DMS153 (cell line): ENCODE data around the gene ZNF2.
A peak's percentile ranks its signal among the peaks of the same experiment; 100 is the strongest.

Source experiments
- DNase-seq: peaks from one replicate; lab custom pipeline; 2025; lab: John Stamatoyannopoulos, UW

Gene ZNF2

DNA sequence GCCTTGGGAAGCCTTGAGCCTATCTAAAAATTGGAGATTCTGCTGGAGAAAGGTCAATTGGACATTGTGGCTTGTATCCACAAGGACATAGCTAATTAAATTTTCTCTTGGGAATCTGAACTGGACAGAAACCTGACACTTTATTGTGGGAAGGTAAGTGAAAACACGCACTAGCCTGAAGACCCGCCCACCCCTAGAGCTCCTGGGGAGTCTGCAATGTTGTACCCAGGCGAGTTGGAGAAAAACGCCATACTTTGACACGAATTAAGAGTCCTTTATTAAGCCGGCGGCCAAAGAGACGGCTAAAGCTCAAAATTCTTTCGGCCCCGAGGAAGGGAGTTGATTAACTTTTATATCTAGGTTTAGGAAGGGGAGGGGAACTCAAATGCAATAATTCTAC is 40.5 kb downstream of the ZNF2 start:
- no peak for DNase-seq

DNA sequence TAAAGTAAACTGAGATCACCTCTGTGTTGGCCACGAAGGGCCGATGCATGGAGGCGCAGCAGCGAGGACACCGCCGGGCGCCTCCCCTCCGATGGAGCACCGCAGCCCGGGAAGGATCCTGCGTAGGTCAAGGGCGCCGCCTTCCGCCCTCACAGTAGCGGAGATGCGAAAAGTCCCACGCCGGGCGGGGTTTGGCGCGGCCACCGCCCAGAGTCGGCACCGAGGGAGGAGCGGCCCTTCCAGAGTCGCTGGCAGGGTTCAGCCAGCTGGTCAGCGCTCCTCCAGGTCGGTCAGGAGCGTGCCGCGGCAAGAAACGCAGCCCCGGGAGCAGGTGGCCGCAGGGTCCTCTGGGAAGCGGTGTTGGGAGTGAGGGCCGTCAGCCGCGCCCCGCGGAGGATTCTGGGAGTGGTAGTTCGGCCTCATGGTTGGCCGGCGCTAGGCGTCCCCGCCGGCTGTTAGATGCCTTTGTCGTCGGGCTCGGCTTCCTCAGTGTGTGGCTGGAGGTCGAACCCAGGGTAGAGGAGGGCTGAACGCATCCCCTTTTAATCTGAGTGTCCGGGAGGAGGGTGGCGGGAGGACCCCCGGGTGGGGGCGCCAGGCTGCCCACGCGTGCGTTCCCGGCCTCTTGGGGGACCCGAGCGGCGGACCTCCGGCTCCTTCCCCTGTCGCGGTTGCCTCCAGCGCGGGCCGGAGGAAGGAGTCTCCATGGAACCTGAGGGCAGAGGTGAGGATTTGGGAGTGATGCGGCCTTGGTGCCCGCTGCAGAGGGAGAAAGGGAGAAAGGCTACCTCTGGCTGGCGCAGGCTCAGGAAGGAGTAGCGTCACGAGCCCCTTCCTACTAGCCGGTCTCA is 41.7 kb downstream of the ZNF2 start, which contains the start of gene ZNF892:
ZNF892 (plus strand) TSS at position 411 of the 851 bp plus-strand sequence; CDS start at position 706, 295 bp downstream.
- DNase-seq, result peak; percentile 82

DNA sequence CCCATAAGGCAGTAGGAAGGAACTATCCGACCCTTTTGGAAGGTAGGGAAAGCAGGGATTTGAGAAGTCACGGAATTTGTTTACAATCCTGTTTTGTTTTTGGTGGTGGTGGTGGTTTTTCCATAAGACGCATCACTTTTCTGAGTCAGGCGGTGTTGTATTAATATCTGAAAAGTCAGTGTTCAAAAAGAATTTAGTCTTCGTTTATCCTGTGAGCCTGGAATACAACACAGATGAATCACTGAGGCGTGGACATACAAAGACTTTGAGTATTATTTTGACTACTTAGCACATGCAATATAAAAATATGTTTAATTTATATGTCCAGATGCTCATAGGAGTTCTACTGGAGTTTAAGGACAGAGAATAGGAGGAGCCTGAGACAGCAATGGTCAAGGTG is 42.5 kb downstream of the ZNF2 start:
- DNase-seq, result no peak

DNA sequence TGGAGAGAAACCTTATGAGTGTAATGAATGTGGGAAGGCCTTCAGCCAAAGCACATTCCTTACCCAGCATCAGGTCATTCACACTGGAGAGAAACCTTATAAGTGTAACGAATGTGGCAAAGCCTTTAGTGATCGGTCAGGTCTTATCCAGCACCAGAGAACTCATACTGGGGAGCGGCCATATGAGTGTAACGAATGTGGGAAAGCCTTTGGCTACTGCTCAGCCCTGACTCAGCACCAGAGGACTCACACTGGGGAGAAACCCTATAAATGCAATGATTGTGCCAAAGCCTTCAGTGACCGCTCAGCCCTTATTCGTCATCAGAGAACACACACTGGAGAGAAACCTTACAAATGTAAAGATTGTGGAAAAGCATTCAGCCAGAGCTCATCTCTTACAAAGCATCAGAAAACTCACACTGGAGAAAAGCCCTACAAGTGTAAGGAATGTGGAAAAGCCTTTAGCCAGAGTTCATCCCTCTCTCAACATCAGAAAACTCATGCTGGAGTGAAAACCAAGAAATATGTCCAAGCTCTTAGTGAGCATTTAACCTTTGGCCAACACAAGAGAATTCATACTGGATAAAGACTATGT is 49.5 kb downstream of the ZNF2 start:
- DNase-seq, result no peak

- no peak for DNase-seq
Measured at GRCh38 chr2:95220449-95220848, 54.8 kb downstream of the ZNF2 start.

DNA sequence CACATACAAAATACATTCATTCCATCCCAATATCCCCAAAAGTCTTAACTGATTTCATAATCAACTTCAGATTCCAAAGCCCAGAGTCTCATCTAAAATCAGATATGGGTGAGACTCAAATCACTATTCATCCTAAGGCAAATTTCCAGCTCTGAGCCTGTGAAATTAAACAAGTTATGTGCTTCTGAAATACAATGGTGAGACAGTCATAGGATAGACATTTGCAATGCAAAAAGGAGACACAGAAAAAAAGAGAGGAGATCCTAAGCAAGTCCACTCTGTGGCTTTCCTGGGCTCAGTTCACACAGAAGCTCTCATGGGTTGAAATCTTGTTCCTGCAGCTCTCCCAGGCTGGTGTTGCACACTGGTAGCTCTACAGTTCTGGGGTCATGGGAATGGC is 60.0 kb downstream of the ZNF2 start:
- no peak for DNase-seq

DNA sequence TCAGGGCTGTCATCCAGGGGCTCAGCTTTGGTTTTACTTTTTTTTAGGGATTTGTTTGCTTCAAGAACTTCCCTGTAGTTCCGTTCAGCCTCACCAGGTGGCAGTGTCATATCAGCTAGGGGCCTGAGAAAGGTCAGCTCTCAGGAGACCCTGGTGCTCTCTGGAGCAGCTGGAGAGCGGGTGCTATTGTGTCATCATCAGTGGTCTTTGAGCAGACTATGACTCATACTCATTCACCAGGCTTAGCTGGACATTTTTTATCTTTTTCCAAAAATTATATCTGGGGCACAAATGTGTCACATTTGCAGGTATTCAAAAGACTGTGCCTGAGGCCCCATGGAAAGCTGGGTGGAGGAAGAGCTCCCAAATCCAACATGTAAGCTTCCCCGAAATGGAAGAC is 66.1 kb downstream of the ZNF2 start:
- peak; percentile 6 for DNase-seq

DNA sequence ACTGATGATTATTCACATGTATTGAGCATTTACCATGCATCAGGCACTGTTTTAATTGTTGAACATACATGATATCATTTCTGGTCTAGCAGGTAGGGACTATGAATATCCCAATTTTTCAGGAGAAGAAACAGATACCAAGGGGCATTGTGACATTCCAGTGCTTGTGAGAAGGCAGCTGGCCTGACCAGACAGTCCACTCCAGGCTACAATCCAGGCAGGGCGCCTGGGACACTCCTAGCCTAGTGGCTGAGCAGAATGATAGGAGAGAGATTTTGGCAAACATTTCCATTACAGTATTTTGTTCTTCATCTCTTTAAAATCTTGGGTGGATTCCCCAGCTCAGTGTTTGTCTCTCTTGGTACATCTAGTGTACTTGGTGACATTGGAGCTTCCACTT is 66.6 kb downstream of the ZNF2 start:
- no peak for DNase-seq
